Thymus (tissue), 11 donors: ENCODE results near the gene SUGCT. TPM values are rescaled to one million over a fixed set of nuclear protein-coding genes. Genes with fewer than 3 reads are reported as not detected.
A peak's percentile ranks its signal among the peaks of the same experiment; 100 is the strongest.
"Not testable (repeated sequence)": the region's sequence is repeated elsewhere in the genome, so short reads cannot be mapped to it uniquely, and the experiment has no call there.

ENCODE experiments used
- DNase-seq, 9 donors: peaks; one replicate each; pipeline ENCODE4 v3.0.0-alpha.2; 2013; ENCODE audit warnings: low spot score in 9 of 9, low read depth in 6 of 9, missing footprints in 1 of 9
- H3K27ac ChIP-seq, 2 donors: one replicate each; pipeline ENCODE4 v1.5.1; 2013; ENCODE audit warnings: control low read depth in 1 of 2, low read depth in 1 of 2, low read length in 1 of 2, mild to moderate bottlenecking in 1 of 2, moderate library complexity in 1 of 2
- H3K27me3 ChIP-seq, 2 donors: one replicate each; pipeline ENCODE4 v1.5.1; 2013; ENCODE audit warnings: low read length in 1 of 2; ENCODE audit not compliant: control insufficient read depth in 2 of 2, insufficient read depth in 1 of 2
- H3K36me3 ChIP-seq, 2 donors: one replicate each; pipeline ENCODE4 v1.5.1; 2013; ENCODE audit warnings: low read length in 1 of 2, mild to moderate bottlenecking in 1 of 2, moderate library complexity in 1 of 2; ENCODE audit not compliant: control insufficient read depth in 2 of 2, insufficient read depth in 2 of 2
- H3K4me1 ChIP-seq, 2 donors: one replicate each; pipeline ENCODE4 v1.5.1; 2013; ENCODE audit warnings: low read length in 2 of 2; ENCODE audit not compliant: control insufficient read depth in 2 of 2, insufficient read depth in 2 of 2
- H3K4me3 ChIP-seq, 2 donors: one replicate each; pipeline ENCODE4 v1.5.1; 2013; ENCODE audit warnings: low read length in 2 of 2, control low read depth in 1 of 2, mild to moderate bottlenecking in 1 of 2
- H3K9me3 ChIP-seq, 2 donors: one replicate each; pipeline ENCODE4 v1.5.1; 2013; ENCODE audit warnings: low read length in 1 of 2, mild to moderate bottlenecking in 1 of 2; ENCODE audit not compliant: control insufficient read depth in 2 of 2, insufficient read depth in 1 of 2
- WGBS: extraction: QIAGEN DNeasy Blood & Tissue Kit; methylation state at CpG from one replicate; pipeline ENCODE4 v1.1.7; 2013; 5-methylcytosine and 5-hydroxymethylcytosine counted together
- polyA plus RNA-seq: library from polyadenylated mRNA; stranded (reverse); fragments of 200-250 nt; gene quantifications from one replicate; pipeline ENCODE4 v1.2.3, GENCODE V29; 2013
- total RNA-seq: library from RNA; stranded (reverse); fragments of 120-200 nt; gene quantifications from one replicate; pipeline ENCODE4 v1.2.4, GENCODE V29; 2013
- donor health status: healthy.

The SUGCT gene
- total and polyA plus RNA-seq, 2 donors, result 1.6 to 5.5 TPM

- Histone ChIP-seq H3K4me3 (no peak overlapping the region), H3K27ac (no peak overlapping the region), H3K36me3 (no peaks in the 10 kb centered on the region), H3K27me3 (no peaks in the 10 kb centered on the region), H3K9me3 (no peaks in the 10 kb centered on the region), H3K4me1 (no peaks in the 10 kb centered on the region)
- WGBS, result 97% methylated on average over 3 of the region's 3 CpGs
- no peak for DNase-seq
These were observed 488.2 kb downstream of the SUGCT start for GRCh38 chr7:40622941-40623501.

- Histone ChIP-seq H3K27ac (no peak overlapping the region), H3K4me1 (no peaks in the 10 kb centered on the region), H3K9me3 (no peaks in the 10 kb centered on the region), H3K36me3 (no peaks in the 10 kb centered on the region), H3K4me3 (no peak overlapping the region), H3K27me3 (no peaks in the 10 kb centered on the region)
- no peak for DNase-seq
- 75% methylated on average over 2 of the region's 2 CpGs for WGBS
These were observed 489.1 kb downstream of the SUGCT start for GRCh38 chr7:40623863-40624262.

GRCh38 chr7:40627361-40627760 lies 492.6 kb downstream of the SUGCT start:
- H3K36me3 ChIP-seq, H3K4me1 ChIP-seq, H3K4me3 ChIP-seq, H3K27ac ChIP-seq, H3K9me3 ChIP-seq, H3K27me3 ChIP-seq, DNase-seq: not testable (repeated sequence)
- WGBS, result 97% methylated on average over 1 of the region's 1 CpG

- H3K27me3 ChIP-seq, result no peaks in the 10 kb centered on the region
- H3K36me3 ChIP-seq, result no peaks in the 10 kb centered on the region
- no peak overlapping the region for H3K4me3 ChIP-seq
- no peak for DNase-seq
- no peaks in the 10 kb centered on the region for H3K9me3 ChIP-seq
- no peaks in the 10 kb centered on the region for H3K4me1 ChIP-seq
- WGBS, result 80% methylated on average over 5 of the region's 5 CpGs
- H3K27ac ChIP-seq, result no peak overlapping the region
These were observed 495.1 kb downstream of the SUGCT start for GRCh38 chr7:40629891-40630290.

GRCh38 chr7:40634118-40634517 lies 499.3 kb downstream of the SUGCT start:
- no peak for DNase-seq
- H3K36me3 ChIP-seq, result no peaks in the 10 kb centered on the region
- H3K9me3 ChIP-seq, result no peaks in the 10 kb centered on the region
- no peaks in the 10 kb centered on the region for H3K4me1 ChIP-seq
- WGBS, result 98% methylated on average over 8 of the region's 8 CpGs
- H3K27me3 ChIP-seq, result no peaks in the 10 kb centered on the region
- no peak overlapping the region for H3K4me3 ChIP-seq
- H3K27ac ChIP-seq, result no peak overlapping the region

- Histone ChIP-seq H3K4me1 (peaks cover 5 to 6% of the 10 kb centered on the region in 2 donors), H3K27ac (no peak overlapping the region), H3K27me3 (no peaks in the 10 kb centered on the region), H3K36me3 (no peaks in the 10 kb centered on the region), H3K9me3 (no peaks in the 10 kb centered on the region), H3K4me3 (no peak overlapping the region)
- 65% methylated on average over 7 of the region's 7 CpGs for WGBS
- no peak for DNase-seq
These were observed 503.9 kb downstream of the SUGCT start for GRCh38 chr7:40638545-40639320.

GRCh38 chr7:40640566-40640965 lies 505.8 kb downstream of the SUGCT start:
- Histone ChIP-seq H3K4me3 (no peak overlapping the region), H3K27ac (no peak overlapping the region), H3K36me3 (no peaks in the 10 kb centered on the region), H3K27me3 (no peaks in the 10 kb centered on the region), H3K9me3 (no peaks in the 10 kb centered on the region), H3K4me1 (peaks cover 21 to 25% of the 10 kb centered on the region in 2 donors)
- DNase-seq, result no peak
- 71% methylated on average over 3 of the region's 3 CpGs for WGBS

- Histone ChIP-seq H3K9me3 (no peaks in the 10 kb centered on the region), H3K27ac (no peak overlapping the region), H3K36me3 (no peaks in the 10 kb centered on the region), H3K27me3 (no peaks in the 10 kb centered on the region), H3K4me1 (peaks cover 29 to 35% of the 10 kb centered on the region in 2 donors), H3K4me3 (no peak overlapping the region)
- WGBS, result 61% methylated on average over 7 of the region's 7 CpGs
- peak in 2 of 9 donors; percentile 12 to 49 for DNase-seq
These were observed 506.9 kb downstream of the SUGCT start for GRCh38 chr7:40641701-40642100.

GRCh38 chr7:40643664-40644063 lies 508.9 kb downstream of the SUGCT start:
- Histone ChIP-seq H3K27ac (no peak overlapping the region), H3K27me3 (no peaks in the 10 kb centered on the region), H3K4me3 (no peak overlapping the region), H3K36me3 (no peaks in the 10 kb centered on the region), H3K9me3 (no peaks in the 10 kb centered on the region), H3K4me1 (peaks cover 31 to 38% of the 10 kb centered on the region in 2 donors)
- DNase-seq, result no peak
- WGBS, result 98% methylated on average over 7 of the region's 7 CpGs
